Bronchial epithelial cell (primary cell): ENCODE results near the gene MGAT4B. TPM values are rescaled to one million over a fixed set of nuclear protein-coding genes. Genes with fewer than 3 reads are reported as not detected.

Experiments used
- DNase-seq: peaks from one replicate; pipeline ENCODE4 v3.0.0-alpha.2; 2010; ENCODE audit warnings: low read depth
- FAIRE-seq: peaks from 2 replicates; lab custom pipeline; 2011; peaks lifted over from hg19 to GRCh38; lab: Jason Lieb, UNC
- H3K27me3 ChIP-seq: 2 replicates; pipeline ENCODE4 v1.5.1; 2011; ENCODE audit warnings: low read length; ENCODE audit not compliant: control insufficient read depth, insufficient read depth
- H3K36me3 ChIP-seq: 2 replicates; pipeline ENCODE4 v1.5.1; 2011; ENCODE audit warnings: low read length; ENCODE audit not compliant: control insufficient read depth, insufficient read depth
- H3K4me3 ChIP-seq: 2 replicates; pipeline ENCODE4 v1.5.1; 2011; ENCODE audit warnings: mild to moderate bottlenecking, low read depth, low read length, control low read depth
- CTCF ChIP-seq: IDR thresholded peaks from 2 replicates; pipeline ENCODE4 v1.5.1; 2011; ENCODE audit warnings: mild to moderate bottlenecking, moderate library complexity, low read length, control low read depth, inconsistent platforms; ENCODE audit not compliant: insufficient read depth, severe bottlenecking
- total RNA-seq: library from RNA; depleted of rRNA; stranded (reverse); fragments of >200 nt; gene quantifications from 2 replicates; pipeline ENCODE4 v1.2.1, GENCODE V29; 2014

Gene MGAT4B
- total RNA-seq, 1 donor from 2014 or later = 151 TPM

GRCh38 chr5:179781846-179782245, 24.8 kb downstream of the MGAT4B start:
- no peak for TF ChIP-seq CTCF
- no peaks in the 10 kb centered on the region for H3K36me3 ChIP-seq
- no peaks in the 10 kb centered on the region for H3K27me3 ChIP-seq
- DNase-seq = no peak
- H3K4me3 ChIP-seq = no peak overlapping the region
- no peak for FAIRE-seq

GRCh38 chr5:179780362-179780761, 26.3 kb downstream of the MGAT4B start:
- no peak for TF ChIP-seq CTCF
- Histone ChIP-seq H3K27me3 (no peaks in the 10 kb centered on the region), H3K4me3 (no peak overlapping the region), H3K36me3 (peaks cover 3% of the 10 kb centered on the region)
- FAIRE-seq = no peak
- no peak for DNase-seq

- TF ChIP-seq CTCF = no peak
- no peaks in the 10 kb centered on the region for H3K27me3 ChIP-seq
- FAIRE-seq (no peak), DNase-seq (no peak)
- H3K36me3 ChIP-seq = peaks cover 5% of the 10 kb centered on the region
- no peak overlapping the region for H3K4me3 ChIP-seq
These were observed 26.8 kb downstream of the MGAT4B start for GRCh38 chr5:179779826-179780225.

GRCh38 chr5:179778591-179778990, 28.1 kb downstream of the MGAT4B start:
- FAIRE-seq = no peak
- peaks cover 13% of the 10 kb centered on the region for H3K36me3 ChIP-seq

GRCh38 chr5:179777909-179778308, 28.8 kb downstream of the MGAT4B start:
- DNase-seq (no peak), FAIRE-seq (no peak)
- Histone ChIP-seq H3K36me3 (peaks cover 15% of the 10 kb centered on the region), H3K27me3 (no peaks in the 10 kb centered on the region), H3K4me3 (no peak overlapping the region)
- TF ChIP-seq CTCF = no peak

More at GRCh38 chr5:179778591-179778990, 28.1 kb downstream of the MGAT4B start:
- no peak for DNase-seq
- TF ChIP-seq CTCF = no peak
- H3K4me3 ChIP-seq = no peak overlapping the region
- no peaks in the 10 kb centered on the region for H3K27me3 ChIP-seq

GRCh38 chr5:179777456-179777855, 29.2 kb downstream of the MGAT4B start:
- no peak for DNase-seq
- no peak for FAIRE-seq
- TF ChIP-seq CTCF = no peak
- H3K36me3 ChIP-seq = peaks cover 18% of the 10 kb centered on the region
- no peak overlapping the region for H3K4me3 ChIP-seq
- H3K27me3 ChIP-seq = no peaks in the 10 kb centered on the region
